GM18502 (cell line): ENCODE measurements around the gene ZNF766.
"Not testable (repeated sequence)": the region's sequence is repeated elsewhere in the genome, so short reads cannot be mapped to it uniquely, and the experiment has no call there.

Source experiments
- ATAC-seq: cut with Tn5 transposase; IDR thresholded peaks from one replicate; pipeline ENCODE4 v1.9.1; 2021; ENCODE audit warnings: mild to moderate bottlenecking; ENCODE audit not compliant: unreplicated experiment, poor library complexity

Gene ZNF766

GRCh38 chr19:52274191-52274590 is 4.8 kb downstream of the ZNF766 start:
- no peak for ATAC-seq

- no peak for ATAC-seq
Observed at GRCh38 chr19:52275988-52276387, 6.6 kb downstream of the ZNF766 start.

- no peak for ATAC-seq
Observed at GRCh38 chr19:52277471-52277870, 8.1 kb downstream of the ZNF766 start.

DNA sequence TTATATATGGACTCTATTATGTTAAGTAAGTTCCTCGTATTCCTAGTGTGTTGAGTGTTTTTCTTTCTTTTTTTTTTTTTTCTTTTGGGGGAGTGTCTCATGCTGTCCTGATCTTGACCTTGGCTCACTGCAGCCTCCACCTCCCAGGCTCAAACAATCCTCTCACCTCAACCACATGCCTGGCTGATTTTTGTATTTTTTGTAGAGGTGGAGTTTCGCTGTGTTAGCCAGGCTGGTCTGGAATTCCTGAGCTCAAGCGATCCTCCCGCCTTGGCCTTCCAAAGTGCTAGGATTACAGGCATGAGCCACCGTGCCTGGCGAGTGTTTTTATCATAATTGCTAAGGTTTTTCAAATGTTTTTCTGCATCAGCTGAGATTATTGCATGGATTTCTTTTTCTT is 16.9 kb downstream of the ZNF766 start:
- ATAC-seq = no peak

DNA sequence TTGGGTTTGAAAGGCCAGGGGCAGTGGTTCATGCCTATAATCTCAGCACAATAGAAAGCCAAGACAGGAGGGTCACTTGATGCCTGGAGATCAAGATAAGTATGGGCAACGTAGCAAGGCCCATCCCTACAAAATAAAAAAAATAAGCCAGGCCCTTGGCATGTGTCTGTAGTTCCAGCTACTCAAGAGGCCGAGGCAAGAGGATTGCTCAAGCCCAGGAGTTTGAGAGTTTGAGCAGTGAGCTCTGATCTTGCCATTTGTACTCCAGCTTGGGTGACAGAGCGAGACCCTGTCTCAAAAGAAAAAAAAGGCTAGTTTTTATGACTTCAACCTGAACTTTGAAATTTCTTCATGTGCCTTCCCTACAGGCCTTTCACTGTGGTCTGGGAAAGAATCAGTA is 22.4 kb downstream of the ZNF766 start:
- ATAC-seq = no peak

DNA sequence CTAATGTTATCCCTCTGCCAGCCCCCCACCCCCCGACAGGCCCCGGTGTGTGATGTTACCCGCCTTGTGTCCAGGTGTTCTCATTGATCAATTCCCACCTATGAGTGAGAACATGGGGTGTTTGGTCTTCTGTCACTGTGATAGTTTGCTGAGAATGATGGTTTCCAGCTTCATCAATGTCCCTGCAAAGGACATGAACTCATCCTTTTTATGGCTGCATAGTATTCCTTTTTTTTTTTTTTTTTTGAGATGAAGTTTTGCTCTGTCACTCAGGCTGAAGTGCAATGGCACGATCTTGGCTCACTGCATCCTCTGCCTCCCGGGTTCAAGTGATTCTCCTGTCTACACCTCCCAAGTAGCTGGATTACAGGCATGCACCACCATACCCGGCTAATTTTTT is 23.6 kb downstream of the ZNF766 start:
- not testable (repeated sequence) for ATAC-seq

DNA sequence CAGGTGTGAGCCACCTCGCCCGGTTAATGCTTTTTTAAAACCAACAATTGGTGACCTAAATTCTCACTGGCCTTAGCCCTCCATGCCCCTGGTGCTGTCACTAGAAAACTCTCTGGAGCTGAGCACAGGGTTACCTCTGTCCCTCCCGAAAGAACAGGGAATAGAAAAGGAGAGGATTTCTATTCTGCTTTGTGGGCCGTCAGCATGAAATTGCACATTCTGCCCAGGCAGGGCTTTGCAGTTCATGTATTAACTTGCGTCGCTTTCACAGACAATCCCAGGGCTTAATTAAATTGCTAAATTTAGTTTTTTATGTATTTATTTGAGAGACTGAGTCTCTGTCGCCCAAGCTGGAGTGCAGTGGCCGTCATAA is 27.0 kb downstream of the ZNF766 start:
- no peak for ATAC-seq

DNA sequence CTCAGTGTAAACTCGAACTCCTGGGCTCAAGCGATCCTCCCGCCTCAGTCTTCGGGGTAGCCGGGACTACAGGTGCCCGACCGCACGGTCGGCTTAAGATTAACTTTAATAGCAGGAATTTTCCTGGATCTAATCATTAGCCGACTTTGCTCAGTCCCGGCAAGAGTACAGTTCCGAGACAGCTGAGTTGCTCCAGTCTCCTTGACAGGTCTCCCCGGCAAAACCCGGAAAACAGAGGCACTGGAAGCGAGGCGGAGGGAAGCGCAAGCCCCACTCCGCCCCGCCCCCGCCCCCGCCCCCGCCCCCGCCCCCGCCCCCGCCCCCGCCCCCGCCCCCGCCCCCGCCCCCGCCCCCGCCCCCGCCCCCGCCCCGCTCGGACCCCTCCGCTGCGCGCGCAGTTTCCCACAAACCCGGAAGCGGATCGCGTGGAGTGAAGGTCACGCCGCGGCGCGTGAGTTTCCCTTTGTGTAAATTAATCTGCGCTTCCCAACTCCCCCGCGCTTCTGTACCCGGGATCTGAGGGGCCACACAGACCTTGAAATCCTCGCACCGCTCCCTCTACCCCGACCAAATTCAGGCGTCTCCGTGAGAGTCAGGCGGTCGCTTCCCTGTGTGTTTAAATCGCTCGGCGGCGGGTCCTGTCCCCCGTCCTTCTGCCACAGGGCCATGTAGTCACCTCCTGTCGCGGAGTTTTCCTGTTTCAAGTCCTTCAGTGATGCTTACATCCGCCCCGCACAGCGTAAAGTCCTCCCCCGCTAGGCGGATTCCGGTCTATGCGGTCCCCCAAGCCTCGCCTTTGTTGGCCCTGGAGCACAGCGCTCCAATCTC is 27.6 kb downstream of the ZNF766 start, which contains the start of gene ZNF480:
Gene ZNF480, plus strand, starts transcription at position 397 of the 828 bp plus-strand sequence. CDS start 3,244 bp downstream, outside the sequence.
- ATAC-seq = peak; percentile 65

GRCh38 chr19:52297601-52298364 is 28.4 kb downstream of the ZNF766 start:
- ATAC-seq = no peak

DNA sequence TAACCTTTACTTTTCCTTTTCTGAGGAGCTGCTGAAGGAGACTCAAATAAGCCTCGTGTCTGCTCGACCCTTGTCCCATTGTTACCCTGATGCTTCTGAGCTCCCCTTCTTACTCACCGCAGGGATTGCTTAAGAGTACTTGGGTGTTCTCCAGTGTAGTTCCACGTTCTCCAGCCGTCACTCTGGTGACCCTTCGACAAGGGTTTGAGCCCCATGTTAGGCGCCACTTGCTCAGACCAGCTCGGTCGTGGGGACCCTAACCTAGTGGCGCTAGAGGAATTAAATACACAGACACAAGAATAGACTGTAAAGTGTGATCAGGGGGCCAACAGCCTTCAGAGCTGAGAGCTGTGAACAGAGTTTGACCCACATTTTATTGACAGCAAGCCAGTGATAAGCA is 37.9 kb downstream of the ZNF766 start:
- ATAC-seq = no peak

GRCh38 chr19:52322429-52322828 is 53.0 kb downstream of the ZNF766 start:
- no peak for ATAC-seq

DNA sequence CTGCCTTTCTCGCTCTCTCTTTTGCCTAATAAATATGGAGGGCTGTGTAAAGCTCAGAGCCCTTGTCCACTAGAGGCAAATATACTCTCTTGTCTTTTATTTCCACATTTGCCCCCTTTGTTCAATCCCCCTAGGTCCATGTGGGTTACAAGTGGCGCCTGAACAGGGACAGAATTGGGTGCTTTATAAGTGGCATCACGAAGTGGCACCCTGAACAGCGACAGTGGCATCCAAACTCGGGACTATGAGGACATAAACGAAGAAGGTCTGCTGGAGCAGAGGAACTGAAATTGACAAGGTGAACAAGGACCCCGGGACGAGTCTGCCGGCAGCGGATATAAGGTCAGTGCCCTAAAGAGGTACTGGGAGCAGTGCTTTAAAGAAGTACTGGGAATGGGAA is 62.4 kb downstream of the ZNF766 start:
- no peak for ATAC-seq

GRCh38 chr19:52335768-52336116 is 66.4 kb downstream of the ZNF766 start:
- no peak for ATAC-seq

DNA sequence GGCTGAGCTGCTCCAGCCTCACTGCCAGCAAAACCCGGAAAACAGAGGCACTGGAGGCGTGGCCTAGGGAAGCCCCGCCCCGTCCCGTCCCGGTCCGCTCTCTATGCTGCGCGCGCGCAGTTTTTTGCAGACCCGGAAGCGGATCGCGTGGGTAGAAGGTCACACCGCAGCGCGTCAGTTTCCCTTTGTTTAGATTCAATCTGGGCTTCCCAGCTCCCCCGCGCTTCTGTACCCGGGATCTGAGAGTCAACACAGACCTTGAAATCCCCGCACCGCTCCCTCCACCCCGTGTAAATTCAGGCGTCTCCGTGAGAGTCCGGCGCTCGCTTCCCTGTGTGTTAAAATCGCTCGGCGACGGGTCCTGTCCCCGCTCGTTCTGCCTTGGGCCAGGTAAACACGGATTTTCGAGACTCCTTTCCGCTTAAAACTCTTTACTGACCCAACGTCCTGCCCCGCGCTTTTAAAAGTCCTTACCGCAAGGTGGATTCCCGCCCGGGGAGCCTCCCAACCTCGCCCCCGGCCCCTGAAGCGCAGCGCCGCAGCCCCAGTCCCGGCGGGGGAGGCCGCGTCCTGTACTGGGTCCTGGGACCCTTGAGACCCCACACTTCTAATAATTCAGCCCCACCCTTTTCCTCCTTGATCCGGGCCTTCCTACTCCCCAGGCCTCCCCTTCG is 66.9 kb downstream of the ZNF766 start, which contains the start of gene ZNF610:
Gene ZNF610, plus strand, starts transcription at position 127 of the 674 bp plus-strand sequence. CDS start 12,930 bp downstream, outside the sequence.
- peak; percentile 75 for ATAC-seq

- ATAC-seq = no peak
Observed at GRCh38 chr19:52336791-52337381, 67.5 kb downstream of the ZNF766 start.

DNA sequence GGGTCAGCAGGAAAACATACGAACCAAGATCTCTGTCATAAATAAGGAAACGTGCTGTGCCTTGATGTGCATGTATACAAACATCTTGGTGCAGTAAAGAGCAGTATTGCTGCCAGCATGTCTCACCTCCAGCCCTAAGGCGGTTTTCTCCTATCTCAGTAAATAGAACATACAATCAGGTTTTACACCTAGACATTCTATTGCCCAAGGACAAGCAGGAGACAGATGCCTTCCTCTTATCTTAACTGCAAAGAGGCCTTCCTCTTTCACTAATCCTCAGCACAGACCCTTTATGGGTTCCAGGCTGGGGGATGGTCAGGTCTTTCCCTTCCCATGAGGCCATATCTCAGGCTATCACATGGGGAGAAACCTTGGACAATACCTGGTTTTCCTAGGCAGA is 69.6 kb downstream of the ZNF766 start:
- not testable (repeated sequence) for ATAC-seq

- no peak for ATAC-seq
Observed at GRCh38 chr19:52343548-52343947, 74.2 kb downstream of the ZNF766 start.

GRCh38 chr19:52345162-52345561 is 75.8 kb downstream of the ZNF766 start:
- ATAC-seq = no peak
